AG10803 (cell line): Measurements from ENCODE around the gene CXCR6.
A peak's percentile ranks its signal among the peaks of the same experiment; 100 is the strongest.

ENCODE experiments used
- DNase-seq: peaks from one replicate; pipeline ENCODE4 v3.0.0; 2010; ENCODE audit warnings: low read depth
- H3K4me3 ChIP-seq: 2 replicates; pipeline ENCODE4 v1.5.1; 2011; ENCODE audit warnings: mild to moderate bottlenecking, low read length, control low read depth
- TF ChIP-seq, protein P1 (sequence below): conservative IDR thresholded peaks from 2 replicates; pipeline ENCODE4 v1.5.1; 2011; ENCODE audit warnings: mild to moderate bottlenecking, low read length, control low read depth, inconsistent platforms

CXCR6 gene

DNA sequence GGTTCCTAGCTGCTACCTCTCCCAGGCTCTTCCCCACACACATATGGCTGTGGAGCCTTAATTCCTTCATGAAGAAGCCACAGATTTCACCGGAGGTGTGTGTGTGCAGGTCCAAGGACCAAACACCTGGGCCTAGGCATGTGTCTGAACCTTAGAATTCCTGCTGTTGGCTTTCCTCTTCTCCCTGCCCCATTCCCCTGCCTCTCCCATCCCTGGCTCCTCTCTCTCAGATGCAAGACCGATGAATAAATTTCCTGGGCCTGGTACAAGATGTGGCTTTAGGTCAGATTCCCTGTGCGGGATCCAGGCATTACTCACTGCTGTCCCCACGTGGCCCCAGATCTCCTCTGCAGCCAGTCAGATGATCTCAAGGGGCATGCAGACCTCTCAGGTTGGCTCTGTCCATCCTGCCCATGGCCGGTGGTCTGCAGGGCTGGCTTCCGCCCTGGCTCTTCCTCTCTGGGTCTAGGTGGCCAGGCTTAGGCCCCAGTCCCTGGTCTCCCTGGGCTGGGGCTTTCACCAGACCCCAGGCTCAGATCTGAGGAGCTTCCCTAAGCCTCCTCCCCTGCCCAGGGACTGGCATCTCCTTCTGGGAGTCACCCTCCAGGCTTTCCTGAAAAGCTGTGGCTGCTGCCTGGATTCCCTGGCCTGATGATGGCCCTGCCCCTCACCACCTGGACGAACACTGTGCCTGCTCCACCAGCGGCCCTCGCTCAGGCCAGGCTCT lies 36.4 kb upstream of the CXCR6 start:
- no peak overlapping the region for H3K4me3 ChIP-seq
- TF ChIP-seq, protein P1, sequence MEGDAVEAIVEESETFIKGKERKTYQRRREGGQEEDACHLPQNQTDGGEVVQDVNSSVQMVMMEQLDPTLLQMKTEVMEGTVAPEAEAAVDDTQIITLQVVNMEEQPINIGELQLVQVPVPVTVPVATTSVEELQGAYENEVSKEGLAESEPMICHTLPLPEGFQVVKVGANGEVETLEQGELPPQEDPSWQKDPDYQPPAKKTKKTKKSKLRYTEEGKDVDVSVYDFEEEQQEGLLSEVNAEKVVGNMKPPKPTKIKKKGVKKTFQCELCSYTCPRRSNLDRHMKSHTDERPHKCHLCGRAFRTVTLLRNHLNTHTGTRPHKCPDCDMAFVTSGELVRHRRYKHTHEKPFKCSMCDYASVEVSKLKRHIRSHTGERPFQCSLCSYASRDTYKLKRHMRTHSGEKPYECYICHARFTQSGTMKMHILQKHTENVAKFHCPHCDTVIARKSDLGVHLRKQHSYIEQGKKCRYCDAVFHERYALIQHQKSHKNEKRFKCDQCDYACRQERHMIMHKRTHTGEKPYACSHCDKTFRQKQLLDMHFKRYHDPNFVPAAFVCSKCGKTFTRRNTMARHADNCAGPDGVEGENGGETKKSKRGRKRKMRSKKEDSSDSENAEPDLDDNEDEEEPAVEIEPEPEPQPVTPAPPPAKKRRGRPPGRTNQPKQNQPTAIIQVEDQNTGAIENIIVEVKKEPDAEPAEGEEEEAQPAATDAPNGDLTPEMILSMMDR, result peak; percentile 63
- DNase-seq, result peak; percentile 69

DNA sequence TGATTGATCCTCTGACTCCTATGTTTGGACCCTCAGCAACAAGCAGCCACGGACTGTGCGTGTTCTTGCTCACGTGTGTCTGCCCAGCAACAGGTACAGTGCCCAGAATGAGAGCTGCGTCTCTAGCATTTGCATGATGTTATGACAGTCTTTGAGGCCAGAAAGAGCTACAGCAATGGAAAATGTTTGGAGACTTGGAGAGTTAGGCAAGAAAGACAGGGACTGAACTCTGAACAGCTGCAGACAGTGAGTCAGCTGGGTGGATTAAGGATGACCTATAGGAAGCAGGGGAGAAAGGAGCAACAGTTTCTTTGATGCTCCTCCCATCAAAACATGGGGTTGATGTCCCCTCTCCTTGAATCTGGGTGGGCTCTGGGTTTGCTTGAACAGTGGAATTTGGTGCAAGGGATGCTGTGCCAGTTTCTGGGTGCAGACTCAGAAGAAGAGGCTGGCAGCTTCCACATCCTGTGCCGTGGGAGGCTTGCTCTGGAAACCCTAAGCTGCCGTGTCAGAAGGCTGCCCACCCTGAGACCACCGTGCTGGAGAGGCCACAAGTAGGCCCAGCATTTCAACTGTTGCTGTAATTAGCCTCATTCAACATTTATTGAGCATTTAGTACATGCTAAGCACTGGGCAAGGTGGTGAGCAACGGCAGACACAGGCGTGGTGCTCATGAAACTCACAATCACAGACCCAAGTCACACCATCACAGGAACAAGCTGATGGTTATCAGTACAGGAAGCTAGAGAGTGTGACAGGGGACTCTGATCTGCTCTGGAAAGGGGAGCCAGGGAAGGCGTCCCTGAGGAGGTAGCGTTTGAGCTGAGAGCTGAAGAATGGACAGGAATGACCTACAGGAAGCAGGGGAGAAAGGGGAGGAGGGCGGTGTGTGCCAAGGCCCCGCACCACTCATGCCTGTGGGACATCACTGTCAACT lies 35.2 kb upstream of the CXCR6 start:
- TF ChIP-seq, protein P1, result no peak
- DNase-seq, result peak; percentile 61
- H3K4me3 ChIP-seq, result no peak overlapping the region

DNA sequence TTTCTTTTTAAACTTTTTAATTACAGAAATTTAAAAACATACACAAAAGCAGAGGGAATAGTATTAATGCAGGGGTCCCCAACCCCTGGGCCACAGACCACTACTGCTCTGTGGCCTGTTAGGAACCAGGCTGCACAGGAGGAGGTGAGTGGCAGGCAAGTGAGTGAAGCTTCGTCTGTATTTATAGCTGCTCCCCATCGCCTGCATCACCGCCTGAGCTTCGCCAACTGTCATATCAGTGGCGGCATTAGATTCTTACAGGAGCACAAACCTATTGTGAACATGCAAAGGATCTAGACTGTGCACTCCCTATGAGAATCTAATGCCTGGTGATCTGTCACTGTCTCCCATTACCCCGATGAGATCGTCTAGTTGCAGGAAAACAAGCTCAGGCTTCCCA lies 34.5 kb upstream of the CXCR6 start:
- TF ChIP-seq, protein P1, result no peak
- DNase-seq, result no peak
- H3K4me3 ChIP-seq, result no peak overlapping the region

DNA sequence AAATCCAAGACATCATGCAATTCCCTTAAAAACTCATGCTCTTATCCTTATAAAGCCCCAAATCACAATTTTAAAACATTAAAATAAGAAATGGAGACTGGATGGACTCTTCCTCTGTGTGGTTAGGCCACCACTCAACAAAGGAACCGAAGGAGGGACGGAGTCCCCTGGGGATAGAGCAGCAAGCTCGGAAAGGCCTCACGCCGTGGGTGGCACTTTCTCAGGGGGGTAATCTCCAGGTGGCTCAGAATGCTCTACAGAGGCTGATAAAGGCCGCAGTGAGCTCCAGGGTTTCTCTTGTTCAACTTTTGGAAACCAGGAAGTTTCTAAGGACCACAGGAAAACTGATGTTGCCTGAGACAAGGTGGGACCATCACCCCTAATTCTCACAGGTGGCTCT lies 33.7 kb upstream of the CXCR6 start:
- DNase-seq, result no peak
- TF ChIP-seq, protein P1, result no peak
- no peak overlapping the region for H3K4me3 ChIP-seq

DNA sequence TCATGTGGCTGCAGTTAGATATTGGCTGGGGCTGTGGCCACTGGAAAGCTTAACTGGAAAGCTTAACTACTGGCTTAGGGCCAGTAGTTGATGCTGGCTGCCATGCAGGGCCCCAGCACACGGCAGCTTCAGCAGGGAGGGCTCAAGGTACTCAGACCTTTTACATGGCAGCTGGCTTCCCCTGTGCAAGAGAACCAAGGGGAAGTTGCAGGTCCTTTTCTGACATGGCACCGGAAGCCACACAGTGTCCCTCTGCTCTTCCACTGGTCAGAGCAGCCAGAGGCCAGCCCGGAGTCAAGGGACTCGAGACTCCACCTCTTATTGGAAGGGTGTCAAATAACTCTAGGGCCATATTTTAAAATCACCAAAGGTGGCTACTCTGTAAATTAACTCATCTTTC lies 32.4 kb upstream of the CXCR6 start:
- TF ChIP-seq, protein P1, result no peak
- DNase-seq, result no peak
- no peak overlapping the region for H3K4me3 ChIP-seq

DNA sequence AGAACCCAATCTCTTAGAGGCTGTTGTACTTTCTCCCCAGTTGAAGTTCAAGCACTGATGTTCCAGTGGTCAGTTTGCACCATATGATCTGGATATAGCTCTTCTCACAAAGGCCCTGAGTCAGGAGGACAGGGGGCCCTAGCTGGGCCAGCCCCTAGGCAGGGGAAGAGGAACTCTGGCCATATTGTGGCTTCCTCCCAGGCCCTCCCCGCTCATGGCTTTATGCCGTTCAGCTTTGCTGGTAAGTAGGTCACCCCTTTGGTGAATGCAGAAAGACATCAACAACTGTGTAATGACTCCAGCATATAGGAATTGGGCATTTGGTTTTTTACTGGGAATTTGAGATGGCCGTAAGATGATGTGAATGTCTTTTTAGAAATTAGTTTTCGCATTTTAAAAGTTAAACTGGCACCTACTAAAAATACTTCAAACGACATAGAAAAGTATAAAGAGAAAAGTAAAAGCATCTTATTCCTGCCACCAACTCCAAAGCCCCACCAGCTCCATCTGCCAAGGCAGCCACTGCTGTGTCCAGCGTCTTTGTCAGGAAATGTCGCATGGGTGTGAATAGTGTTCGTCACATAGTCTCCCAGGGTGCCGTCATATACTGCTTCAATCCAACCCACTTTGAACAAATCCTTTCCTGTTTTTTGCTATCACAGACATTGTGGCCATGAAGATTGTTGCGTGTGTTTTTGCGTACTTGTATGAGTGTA lies 31.6 kb upstream of the CXCR6 start:
- DNase-seq, result no peak
- H3K4me3 ChIP-seq, result no peak overlapping the region
- TF ChIP-seq, protein P1, result no peak
